CD4-positive, alpha-beta T cell treated with Interleukin-2 at 100 ng/mL for 4 hours (primary cell): ENCODE results near the gene PEX3.
A peak's percentile ranks its signal among the peaks of the same experiment; 100 is the strongest.

Experiments
- DNase-seq: peaks from one replicate; pipeline ENCODE4 v3.0.0-alpha.2; 2020; ENCODE audit warnings: low spot score

The PEX3 gene

GRCh38 chr6:143539734-143540133 lies 89.1 kb downstream of the PEX3 start:
- DNase-seq, result peak; percentile 59

- no peak for DNase-seq
These were observed 89.6 kb downstream of the PEX3 start for GRCh38 chr6:143540192-143540591.
